Breast epithelium (tissue), 4 donors: ENCODE results near the gene C14orf39. TPM values are rescaled to one million over a fixed set of nuclear protein-coding genes. Genes with fewer than 3 reads are reported as not detected.
"Not testable (repeated sequence)": the region's sequence is repeated elsewhere in the genome, so short reads cannot be mapped to it uniquely, and the experiment has no call there.

Experiments used
- DNase-seq, 2 donors: peaks; one replicate each; pipeline ENCODE4 v3.0.0-alpha.2; 2019; ENCODE audit warnings: low spot score in 2 of 2
- H3K27ac ChIP-seq, 2 donors: fragments of 200-600 bp; sonication (generic) in 1 of 2; one replicate each; pipeline ENCODE4 v1.5.1; 2016 to 2019; ENCODE audit warnings: mild to moderate bottlenecking in 1 of 2
- H3K27me3 ChIP-seq, 2 donors: fragments of 200-600 bp; sonication (generic) in 1 of 2; one replicate each; pipeline versions ENCODE4 v1.5.1 to v1.6.0; 2017 to 2019; ENCODE audit warnings: control low read depth in 1 of 2, mild to moderate bottlenecking in 1 of 2
- H3K36me3 ChIP-seq: fragments of 200-600 bp; one replicate; pipeline ENCODE4 v1.5.1; 2019
- H3K4me1 ChIP-seq, 2 donors: fragments of 200-600 bp; sonication (generic); one replicate each; pipeline ENCODE4 v1.5.1; 2016 to 2019; ENCODE audit warnings: control low read depth in 1 of 2
- H3K4me3 ChIP-seq, 3 donors: fragments of 200-600 bp; sonication (generic); 1 replicate in 2 of 3; 2 replicates in 1 of 3; pipeline ENCODE4 v1.5.1; 2016 to 2019; ENCODE audit warnings: mild to moderate bottlenecking in 3 of 3, moderate library complexity in 2 of 3
- H3K9me3 ChIP-seq, 2 donors: fragments of 200-600 bp; sonication (generic) in 1 of 2; one replicate each; pipeline ENCODE4 v1.5.1; 2016 to 2019; ENCODE audit warnings: control low read depth in 1 of 2
- CTCF ChIP-seq, 3 donors: fragments of 450-650 bp; IDR thresholded peaks; one replicate each; pipeline ENCODE4 v1.5.1; 2016 to 2017; ENCODE audit warnings: antibody characterized with exemption in 3 of 3, mild to moderate bottlenecking in 3 of 3, moderate library complexity in 3 of 3
- POLR2A ChIP-seq: fragments of 450-650 bp; IDR thresholded peaks from one replicate; pipeline ENCODE4 v1.6.1; 2016; ENCODE audit warnings: antibody characterized with exemption, mild to moderate bottlenecking, moderate library complexity
- POLR2AphosphoS5 ChIP-seq, 3 donors: sonication (generic); formaldehyde crosslinking; IDR thresholded peaks; one replicate each; pipeline ENCODE4 v1.6.1; 2017; ENCODE audit warnings: antibody characterized with exemption in 3 of 3
- intact Hi-C: fragments of 100-400 bp; cut with DNase I; formaldehyde crosslinking; loops from one replicate; pipeline ENCODE4 v1.15.1; 2023; ENCODE audit warnings: low total_unique reads
- total RNA-seq, 3 donors: library from RNA; depleted of rRNA; stranded (reverse); fragments of >200 nt; gene quantifications; one replicate each; pipeline ENCODE4 v1.1.0, GENCODE V29; 2016

Gene C14orf39
- total RNA-seq, 3 donors from 2014 or later = 0.33 to 2.1 TPM; not detected in 1

- Histone ChIP-seq H3K27ac (no peak overlapping the region), H3K4me3 (no peak overlapping the region), H3K9me3 (no peaks in the 10 kb centered on the region), H3K4me1 (no peaks in the 10 kb centered on the region), H3K36me3 (no peaks in the 10 kb centered on the region), H3K27me3 (no peaks in the 10 kb centered on the region)
- no peak for DNase-seq
- intact Hi-C loops = no loop called here
- no peak for TF ChIP-seq POLR2AphosphoS5 (IDR thresholded peaks at IDR 0.05)
- no peak for TF ChIP-seq POLR2A
- TF ChIP-seq CTCF (IDR thresholded peaks at IDR 0.05) = no peak
Observed at GRCh38 chr14:60420050-60420449, 65.8 kb downstream of the C14orf39 start.

GRCh38 chr14:60397550-60397949, 88.3 kb downstream of the C14orf39 start:
- H3K4me3 ChIP-seq, DNase-seq, intact Hi-C loops, H3K36me3 ChIP-seq, H3K9me3 ChIP-seq, H3K27me3 ChIP-seq, H3K27ac ChIP-seq, H3K4me1 ChIP-seq: not testable (repeated sequence)

- H3K27me3 ChIP-seq = no peaks in the 10 kb centered on the region
- no peaks in the 10 kb centered on the region for H3K4me1 ChIP-seq
- TF ChIP-seq POLR2AphosphoS5 (IDR thresholded peaks at IDR 0.05) (no peak), POLR2A (no peak), CTCF (IDR thresholded peaks at IDR 0.05) (no peak)
- peaks cover 3 to 9% of the 10 kb centered on the region in 2 donors for H3K9me3 ChIP-seq
- DNase-seq = no peak
- intact Hi-C loops = no loop called here
- no peak overlapping the region for H3K4me3 ChIP-seq
- no peaks in the 10 kb centered on the region for H3K36me3 ChIP-seq
- H3K27ac ChIP-seq = no peak overlapping the region
Observed at GRCh38 chr14:60396718-60397343, 89.0 kb downstream of the C14orf39 start.

Other genes starting within 250 kb of the C14orf39 start
- gene PPM1A, start 236.8 kb downstream of the C14orf39 start, total RNA-seq = 10 to 100 TPM; 39.3 to 53.8 (median 49.9) TPM
- not detected for gene SIX6, start 23.1 kb upstream of the C14orf39 start, total RNA-seq
- 10 to 100 TPM in 1 of 3 donors, 1 to 10 TPM in 2; 2.6 to 14.9 (median 5.0) TPM for gene SIX1, start 163.4 kb upstream of the C14orf39 start, total RNA-seq
- 10 to 100 TPM in 1 of 3 donors, 1 to 10 TPM in 2; 2.6 to 16.7 (median 5.2) TPM for gene SIX4, start 238.3 kb upstream of the C14orf39 start, total RNA-seq
- gene MNAT1, start 248.7 kb upstream of the C14orf39 start, total RNA-seq = 10 to 100 TPM; 30.6 to 70.4 (median 50.8) TPM